ENCODE measurements around the gene KRT1.

Gene KRT1

GRCh38 chr12:52684431-52684830 lies 4.2 kb upstream of the KRT1 start:
- Histone ChIP-seq H3K36me3 (replicated peaks in 1 of 2; ENCODE audit: control insufficient read depth in 2 of 2, insufficient read depth in 2 of 2, low read length in 2 of 2) (no peaks in the 10 kb centered on the region), H2BK5ac (ENCODE audit: low read length) (no peak overlapping the region), H2BK15ac (ENCODE audit: low read length) (peak overlapping the region; percentile 35), H2AK5ac (ENCODE audit: low read depth, low read length) (no peak overlapping the region), H3K79me1 (ENCODE audit: low read depth, low read length) (no peaks in the 10 kb centered on the region), H2BK120ac (ENCODE audit: low read depth, low read length) (no peak overlapping the region), H3K27me3 (ENCODE audit: control insufficient read depth in 3 of 3, insufficient read depth in 3 of 3, low read depth in 1 of 3, low read length in 3 of 3) (peaks cover 0 to 13% (median 2%) of the 10 kb centered on the region in 3 experiments), H2BK12ac (ENCODE audit: low read length) (no peak overlapping the region), H3K27ac (replicated peaks; ENCODE audit: low read length) (no peak overlapping the region), H3K14ac (ENCODE audit: low read length) (no peak overlapping the region), H4K8ac (ENCODE audit: low read depth, low read length) (no peak overlapping the region), H2AFZ (ENCODE audit: low read length) (no peak overlapping the region), H3K4me1 (ENCODE audit: control insufficient read depth in 2 of 2, insufficient read depth in 1 of 2, low read depth in 1 of 2, low read length in 2 of 2) (peaks cover 0 to 6% of the 10 kb centered on the region in 2 donors), H3K4ac (ENCODE audit: low read length) (no peak overlapping the region), H3K4me2 (ENCODE audit: insufficient read depth, low read length, poor library complexity, severe bottlenecking) (no peak overlapping the region), H3K18ac (ENCODE audit: low read length) (peak overlapping the region; percentile 67), H3K23ac (ENCODE audit: low read depth, low read length, poor library complexity) (no peak overlapping the region), H3K9ac (ENCODE audit: low read depth, low read length, poor library complexity) (no peak overlapping the region), H3K4me3 (ENCODE audit: low read length in 2 of 2) (no peak overlapping the region), H4K91ac (ENCODE audit: low read depth, low read length, poor library complexity) (no peak overlapping the region), H3K9me3 (replicated peaks in 1 of 2; ENCODE audit: control insufficient read depth in 2 of 2, insufficient read depth in 1 of 2, low read depth in 1 of 2, low read length in 2 of 2) (no peaks in the 10 kb centered on the region)
- no CpG with 5 or more reads among the region's 2 CpGs for WGBS, 2 donors (ENCODE audit: extremely low coverage in 2 of 2, insufficient read length in 2 of 2, insufficient replicate concordance in 1 of 2)
- no peak for DNase-seq (ENCODE audit: low spot score)

GRCh38 chr12:52683575-52684300 lies 3.5 kb upstream of the KRT1 start:
- Histone ChIP-seq H3K14ac (ENCODE audit: low read length) (no peak overlapping the region), H2BK15ac (ENCODE audit: low read length) (no peak overlapping the region), H3K4me2 (ENCODE audit: insufficient read depth, low read length, poor library complexity, severe bottlenecking) (no peak overlapping the region), H3K9ac (ENCODE audit: low read depth, low read length, poor library complexity) (no peak overlapping the region), H4K91ac (ENCODE audit: low read depth, low read length, poor library complexity) (no peak overlapping the region), H3K18ac (ENCODE audit: low read length) (peak overlapping the region; percentile 24), H2AK5ac (ENCODE audit: low read depth, low read length) (no peak overlapping the region), H3K4me1 (ENCODE audit: control insufficient read depth in 2 of 2, insufficient read depth in 1 of 2, low read depth in 1 of 2, low read length in 2 of 2) (peaks cover 0 to 6% of the 10 kb centered on the region in 2 donors), H3K4ac (ENCODE audit: low read length) (no peak overlapping the region), H3K27me3 (ENCODE audit: control insufficient read depth in 3 of 3, insufficient read depth in 3 of 3, low read depth in 1 of 3, low read length in 3 of 3) (peaks cover 0 to 13% (median 2%) of the 10 kb centered on the region in 3 experiments), H3K36me3 (replicated peaks in 1 of 2; ENCODE audit: control insufficient read depth in 2 of 2, insufficient read depth in 2 of 2, low read length in 2 of 2) (no peaks in the 10 kb centered on the region), H4K8ac (ENCODE audit: low read depth, low read length) (no peak overlapping the region), H2AFZ (ENCODE audit: low read length) (no peak overlapping the region), H3K27ac (replicated peaks; ENCODE audit: low read length) (no peak overlapping the region), H2BK5ac (ENCODE audit: low read length) (no peak overlapping the region), H3K4me3 (ENCODE audit: low read length in 2 of 2) (no peak overlapping the region), H2BK12ac (ENCODE audit: low read length) (no peak overlapping the region), H3K79me1 (ENCODE audit: low read depth, low read length) (no peaks in the 10 kb centered on the region), H3K23ac (ENCODE audit: low read depth, low read length, poor library complexity) (no peak overlapping the region), H2BK120ac (ENCODE audit: low read depth, low read length) (no peak overlapping the region), H3K9me3 (replicated peaks in 1 of 2; ENCODE audit: control insufficient read depth in 2 of 2, insufficient read depth in 1 of 2, low read depth in 1 of 2, low read length in 2 of 2) (no peaks in the 10 kb centered on the region)
- DNase-seq (ENCODE audit: low spot score) = no peak
- WGBS, 2 donors (ENCODE audit: extremely low coverage in 2 of 2, insufficient read length in 2 of 2, insufficient replicate concordance in 1 of 2) = no CpG with 5 or more reads among the region's 12 CpGs

- Histone ChIP-seq H3K4ac (ENCODE audit: low read length) (no peak overlapping the region), H2BK12ac (ENCODE audit: low read length) (no peak overlapping the region), H3K18ac (ENCODE audit: low read length) (no peak overlapping the region), H3K4me3 (ENCODE audit: low read length in 2 of 2) (no peak overlapping the region), H2BK5ac (ENCODE audit: low read length) (no peak overlapping the region), H3K79me1 (ENCODE audit: low read depth, low read length) (no peaks in the 10 kb centered on the region), H4K91ac (ENCODE audit: low read depth, low read length, poor library complexity) (no peak overlapping the region), H3K27ac (replicated peaks; ENCODE audit: low read length) (no peak overlapping the region), H3K4me2 (ENCODE audit: insufficient read depth, low read length, poor library complexity, severe bottlenecking) (no peak overlapping the region), H4K8ac (ENCODE audit: low read depth, low read length) (no peak overlapping the region), H3K9me3 (replicated peaks in 1 of 2; ENCODE audit: control insufficient read depth in 2 of 2, insufficient read depth in 1 of 2, low read depth in 1 of 2, low read length in 2 of 2) (no peaks in the 10 kb centered on the region), H2BK120ac (ENCODE audit: low read depth, low read length) (no peak overlapping the region), H3K14ac (ENCODE audit: low read length) (no peak overlapping the region), H2AK5ac (ENCODE audit: low read depth, low read length) (no peak overlapping the region), H3K4me1 (ENCODE audit: control insufficient read depth in 2 of 2, insufficient read depth in 1 of 2, low read depth in 1 of 2, low read length in 2 of 2) (peaks cover 0 to 6% of the 10 kb centered on the region in 2 donors), H2AFZ (ENCODE audit: low read length) (no peak overlapping the region), H2BK15ac (ENCODE audit: low read length) (no peak overlapping the region), H3K23ac (ENCODE audit: low read depth, low read length, poor library complexity) (no peak overlapping the region), H3K9ac (ENCODE audit: low read depth, low read length, poor library complexity) (no peak overlapping the region), H3K27me3 (ENCODE audit: control insufficient read depth in 3 of 3, insufficient read depth in 3 of 3, low read depth in 1 of 3, low read length in 3 of 3) (peaks cover 0 to 13% (median 2%) of the 10 kb centered on the region in 3 experiments), H3K36me3 (replicated peaks in 1 of 2; ENCODE audit: control insufficient read depth in 2 of 2, insufficient read depth in 2 of 2, low read length in 2 of 2) (no peaks in the 10 kb centered on the region)
- no CpG with 5 or more reads among the region's 4 CpGs for WGBS, 2 donors (ENCODE audit: extremely low coverage in 2 of 2, insufficient read length in 2 of 2, insufficient replicate concordance in 1 of 2)
- DNase-seq (ENCODE audit: low spot score) = no peak
These were observed 2.8 kb upstream of the KRT1 start for GRCh38 chr12:52682938-52683574.

GRCh38 chr12:52682381-52682660 lies 2.1 kb upstream of the KRT1 start:
- H4K8ac ChIP-seq (ENCODE audit: low read depth, low read length) = no peak overlapping the region
- H2BK12ac ChIP-seq (ENCODE audit: low read length) = no peak overlapping the region
- no peaks in the 10 kb centered on the region for H3K79me1 ChIP-seq (ENCODE audit: low read depth, low read length)
- H3K27ac ChIP-seq (replicated peaks; ENCODE audit: low read length) = no peak overlapping the region
- H3K4me3 ChIP-seq (ENCODE audit: low read length in 2 of 2) = no peak overlapping the region
- peaks cover 0 to 6% of the 10 kb centered on the region in 2 donors for H3K4me1 ChIP-seq (ENCODE audit: control insufficient read depth in 2 of 2, insufficient read depth in 1 of 2, low read depth in 1 of 2, low read length in 2 of 2)
- no peak for DNase-seq (ENCODE audit: low spot score)
- H2BK120ac ChIP-seq (ENCODE audit: low read depth, low read length) = no peak overlapping the region
- H3K9ac ChIP-seq (ENCODE audit: low read depth, low read length, poor library complexity) = no peak overlapping the region
- H2BK15ac ChIP-seq (ENCODE audit: low read length) = no peak overlapping the region
- no peak overlapping the region for H3K23ac ChIP-seq (ENCODE audit: low read depth, low read length, poor library complexity)
- no peak overlapping the region for H3K4ac ChIP-seq (ENCODE audit: low read length)
- no peak overlapping the region for H3K4me2 ChIP-seq (ENCODE audit: insufficient read depth, low read length, poor library complexity, severe bottlenecking)
- no peak overlapping the region for H2AK5ac ChIP-seq (ENCODE audit: low read depth, low read length)
- no peaks in the 10 kb centered on the region for H3K9me3 ChIP-seq (replicated peaks in 1 of 2; ENCODE audit: control insufficient read depth in 2 of 2, insufficient read depth in 1 of 2, low read depth in 1 of 2, low read length in 2 of 2)
- no peak overlapping the region for H4K91ac ChIP-seq (ENCODE audit: low read depth, low read length, poor library complexity)
- H3K14ac ChIP-seq (ENCODE audit: low read length) = no peak overlapping the region
- WGBS, 2 donors (ENCODE audit: extremely low coverage in 2 of 2, insufficient read length in 2 of 2, insufficient replicate concordance in 1 of 2) = no CpG with 5 or more reads among the region's 2 CpGs
- peaks cover 0 to 10% (median 0%) of the 10 kb centered on the region in 3 experiments for H3K27me3 ChIP-seq (ENCODE audit: control insufficient read depth in 3 of 3, insufficient read depth in 3 of 3, low read depth in 1 of 3, low read length in 3 of 3)
- H2BK5ac ChIP-seq (ENCODE audit: low read length) = no peak overlapping the region
- H3K36me3 ChIP-seq (replicated peaks in 1 of 2; ENCODE audit: control insufficient read depth in 2 of 2, insufficient read depth in 2 of 2, low read length in 2 of 2) = no peaks in the 10 kb centered on the region
- no peak overlapping the region for H3K18ac ChIP-seq (ENCODE audit: low read length)
- H2AFZ ChIP-seq (ENCODE audit: low read length) = no peak overlapping the region

Data from neuronal stem cell (in vitro differentiated cells).